Right cardiac atrium (tissue), 5 donors: ENCODE measurements around the gene RAB3C. TPM values are rescaled to one million over a fixed set of nuclear protein-coding genes. Genes with fewer than 3 reads are reported as not detected.
A peak's percentile ranks its signal among the peaks of the same experiment; 100 is the strongest.
"Not testable (repeated sequence)": the region's sequence is repeated elsewhere in the genome, so short reads cannot be mapped to it uniquely, and the experiment has no call there.

Experiments used
- ATAC-seq, 2 donors: fragments of 200-7000 bp; cut with Tn5 transposase; one replicate each; pipeline versions ENCODE4 v1.8.0 to v1.9.1; 2020; ENCODE audit warnings: moderate library complexity in 2 of 2, mild to moderate bottlenecking in 1 of 2
- DNase-seq, 3 donors: peaks; one replicate each; pipeline ENCODE4 v3.0.0-alpha.2; 2020
- H3K27ac ChIP-seq: one replicate; pipeline ENCODE4 v1.5.1; 2013; ENCODE audit warnings: mild to moderate bottlenecking, low read length, control low read depth, moderate library complexity
- H3K27me3 ChIP-seq: one replicate; pipeline ENCODE4 v1.6.1; 2013; ENCODE audit not compliant: control insufficient read depth, insufficient read depth
- H3K4me1 ChIP-seq: one replicate; pipeline ENCODE4 v1.6.1; 2013; ENCODE audit warnings: low read length; ENCODE audit not compliant: control insufficient read depth, insufficient read depth
- H3K4me3 ChIP-seq: one replicate; pipeline ENCODE4 v1.5.1; 2013; ENCODE audit warnings: low read length, control low read depth
- H3K9me3 ChIP-seq: one replicate; pipeline ENCODE4 v1.6.1; 2013; ENCODE audit warnings: low read length; ENCODE audit not compliant: control insufficient read depth
- WGBS: extraction: QIAGEN DNeasy Blood & Tissue Kit; methylation state at CpG from one replicate; pipeline ENCODE4 v1.1.7; 2013; 5-methylcytosine and 5-hydroxymethylcytosine counted together
- intact Hi-C, 4 donors: fragments of 100-400 bp; cut with DNase I; formaldehyde crosslinking; loops; one replicate each; pipeline versions ENCODE4 v1.11.0 to v1.14.0; 2022 to 2023
- polyA plus RNA-seq: library from polyadenylated mRNA; stranded (reverse); fragments of 200-250 nt; gene quantifications from one replicate; pipeline ENCODE4 v1.2.3, GENCODE V29; 2013
- total RNA-seq, 4 donors: library from RNA; stranded (reverse); fragmentation: NEBNext Ultra II Directional; extraction: Animal tissue kit (Norgen Biotek cat#: 25700); gene quantifications; one replicate each; pipeline ENCODE4 v1.2.1, GENCODE V29; 2021
- donor health status: healthy with polysubstance abuse.
- donor health status: DM: no; HTN: yes; CAD: no.
- donor health status: DM: no; HTN: no; CAD: no.
- donor health status: DM: no; HTN: yes; CAD: no; lungs with severe emphysema.
- donor health status: DM: yes; HTN: yes; CAD: no.

The RAB3C gene
- total and polyA plus RNA-seq, 5 donors = 0.34 to 1.3 (median 0.53) TPM

- DNase-seq (no peak), ATAC-seq (no peak)
- no peaks in the 10 kb centered on the region for H3K9me3 ChIP-seq
- no peak overlapping the region for H3K4me3 ChIP-seq
- H3K4me1 ChIP-seq = no peaks in the 10 kb centered on the region
- H3K27me3 ChIP-seq = no peaks in the 10 kb centered on the region
- intact Hi-C loops = no loop called here
- H3K27ac ChIP-seq = no peak overlapping the region
- WGBS = 77% methylated on average over 2 of the region's 2 CpGs
Measured at GRCh38 chr5:58677650-58678049, 94.8 kb downstream of the RAB3C start.

DNA sequence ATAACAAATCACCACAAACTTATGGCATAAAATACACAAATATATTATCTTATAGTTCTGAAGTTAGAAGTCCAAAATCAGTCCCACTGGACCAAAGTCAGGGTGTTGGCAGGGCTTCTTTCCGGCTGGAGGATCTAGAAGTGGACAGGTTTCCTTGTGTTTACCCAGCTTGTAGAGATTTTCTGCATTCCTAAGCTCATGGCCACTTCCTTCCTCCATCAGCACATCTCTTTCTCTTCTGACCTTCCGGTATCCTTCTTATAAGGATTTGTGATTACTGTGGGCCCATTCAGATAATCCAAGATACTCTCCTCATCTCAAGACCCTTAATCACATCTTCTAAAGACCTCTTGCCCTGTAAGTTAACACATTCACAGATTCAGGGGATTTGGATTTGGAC, 97.6 kb downstream of the RAB3C start:
- Histone ChIP-seq H3K4me1 (no peaks in the 10 kb centered on the region), H3K9me3 (no peaks in the 10 kb centered on the region), H3K27me3 (no peaks in the 10 kb centered on the region), H3K27ac (no peak overlapping the region), H3K4me3 (no peak overlapping the region)
- 31% methylated on average over 2 of the region's 2 CpGs for WGBS
- no peak for ATAC-seq
- DNase-seq = no peak
- intact Hi-C loops = no loop called here

GRCh38 chr5:58681943-58682342, 99.1 kb downstream of the RAB3C start:
- Histone ChIP-seq H3K9me3 (no peaks in the 10 kb centered on the region), H3K27ac (no peak overlapping the region), H3K4me1 (no peaks in the 10 kb centered on the region), H3K27me3 (no peaks in the 10 kb centered on the region), H3K4me3 (no peak overlapping the region)
- no peak for DNase-seq
- 87% methylated on average over 5 of the region's 5 CpGs for WGBS
- no peak for ATAC-seq
- intact Hi-C loops = no loop called here

DNA sequence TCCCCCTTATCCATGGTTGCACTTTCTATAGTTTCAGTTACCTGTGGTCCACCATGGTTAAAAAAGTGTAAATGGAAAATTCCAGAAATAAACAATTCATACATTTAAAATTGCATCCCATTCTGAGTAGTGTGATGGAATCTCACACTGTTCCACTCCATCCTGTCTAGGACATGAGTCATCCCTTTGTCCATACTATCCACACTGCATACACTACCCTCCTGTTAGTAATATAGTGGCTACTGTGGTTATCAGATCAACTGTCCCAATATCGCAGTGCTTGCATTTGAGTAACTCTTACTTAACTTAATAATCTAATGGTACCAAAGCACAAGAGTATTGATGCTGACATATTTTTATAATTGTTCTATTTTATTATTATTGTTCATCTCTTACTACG, 100.7 kb downstream of the RAB3C start:
- ATAC-seq (no peak), DNase-seq (no peak)
- Histone ChIP-seq H3K27me3 (no peaks in the 10 kb centered on the region), H3K4me1 (no peaks in the 10 kb centered on the region), H3K9me3 (no peaks in the 10 kb centered on the region), H3K4me3 (no peak overlapping the region), H3K27ac (no peak overlapping the region)
- intact Hi-C loops = no loop called here
- 95% methylated on average over 2 of the region's 2 CpGs for WGBS

DNA sequence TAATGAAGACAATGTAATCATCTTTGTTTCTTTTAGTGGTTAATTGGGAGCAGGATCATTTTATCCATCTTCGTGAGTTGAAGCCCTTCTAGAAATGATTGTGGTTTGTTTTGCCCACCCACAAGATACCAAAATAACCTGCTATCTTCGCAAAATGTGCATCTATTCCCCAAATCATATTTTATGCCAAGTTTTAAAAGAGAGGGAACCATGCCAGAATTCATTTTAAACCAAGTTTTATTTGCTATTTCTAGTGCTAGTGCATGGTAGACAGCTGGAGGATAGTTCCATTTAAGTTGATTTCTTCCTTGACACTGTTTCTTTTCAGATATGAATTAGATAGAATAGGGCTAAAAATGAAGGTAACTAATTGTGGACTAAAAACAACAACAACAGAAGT, 104.2 kb downstream of the RAB3C start:
- no peak overlapping the region for H3K27ac ChIP-seq
- no peak overlapping the region for H3K4me3 ChIP-seq
- no peaks in the 10 kb centered on the region for H3K4me1 ChIP-seq
- H3K9me3 ChIP-seq = no peaks in the 10 kb centered on the region
- H3K27me3 ChIP-seq = no peaks in the 10 kb centered on the region
- ATAC-seq (no peak), DNase-seq (no peak)
- WGBS = 64% methylated on average over 2 of the region's 2 CpGs
- intact Hi-C loops = no loop called here

DNA sequence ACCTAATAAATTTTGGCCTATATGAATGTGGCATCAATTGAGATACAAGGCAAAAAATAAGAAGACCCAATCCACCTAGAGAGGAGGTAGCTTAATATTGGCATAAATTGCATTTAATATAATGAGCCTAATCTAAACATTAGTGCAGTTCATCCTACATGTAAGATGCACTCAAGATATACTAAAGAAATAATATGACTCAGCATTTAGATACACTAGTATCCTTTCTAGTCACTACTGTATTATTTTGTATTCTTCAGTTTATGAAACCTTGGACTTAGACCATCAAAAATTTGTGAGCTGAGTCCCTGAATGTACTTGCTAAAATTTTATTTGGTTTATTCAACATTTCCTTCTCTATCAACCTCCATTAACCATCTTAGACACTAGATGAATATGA, 104.7 kb downstream of the RAB3C start:
- H3K27ac ChIP-seq = no peak overlapping the region
- no peaks in the 10 kb centered on the region for H3K9me3 ChIP-seq
- intact Hi-C loops = no loop called here
- H3K4me1 ChIP-seq = no peaks in the 10 kb centered on the region
- DNase-seq (no peak), ATAC-seq (no peak)
- H3K27me3 ChIP-seq = no peaks in the 10 kb centered on the region
- H3K4me3 ChIP-seq = no peak overlapping the region

DNA sequence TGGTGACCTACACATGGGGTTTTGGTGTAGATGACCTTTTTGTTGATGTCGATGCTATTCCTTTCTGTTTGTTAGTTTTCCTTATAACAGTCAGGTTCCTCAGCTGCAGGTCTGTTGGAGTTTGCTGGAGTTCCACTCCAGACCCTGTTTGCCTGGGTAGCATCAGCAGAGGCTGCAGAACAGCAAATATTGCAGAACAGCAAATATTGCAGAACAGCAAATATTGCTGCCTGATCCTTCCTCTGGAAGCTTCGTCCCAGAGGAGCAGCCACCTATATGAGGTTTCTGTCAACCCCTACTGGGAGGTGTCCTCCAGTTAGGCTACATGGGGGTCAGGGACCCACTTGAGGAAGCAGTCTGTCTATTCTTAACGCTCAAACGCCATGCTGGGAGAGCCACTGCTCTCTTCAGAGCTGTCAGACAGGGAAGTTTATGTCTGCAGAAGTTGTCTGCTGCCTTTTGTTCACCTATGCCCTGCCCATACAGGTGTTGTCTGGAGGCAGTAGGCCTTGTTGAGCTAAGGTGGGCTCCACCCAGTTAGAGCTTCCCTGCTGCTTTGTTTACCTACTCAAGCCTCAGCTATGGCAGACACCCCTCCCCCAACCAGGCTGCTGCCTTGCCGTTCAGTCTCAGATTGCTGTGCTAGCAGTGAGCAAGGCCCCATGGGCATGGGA, 116.3 kb downstream of the RAB3C start:
- H3K27me3 ChIP-seq, H3K4me3 ChIP-seq, H3K9me3 ChIP-seq, intact Hi-C loops, ATAC-seq, H3K27ac ChIP-seq, H3K4me1 ChIP-seq: not testable (repeated sequence)
- DNase-seq = peak in 1 of 3 donors; percentile 32
- WGBS = 80% methylated on average over 5 of the region's 5 CpGs

GRCh38 chr5:58699762-58700118, 116.9 kb downstream of the RAB3C start:
- Histone ChIP-seq H3K27ac (no peak overlapping the region), H3K4me1 (no peaks in the 10 kb centered on the region), H3K9me3 (no peaks in the 10 kb centered on the region), H3K27me3 (no peaks in the 10 kb centered on the region), H3K4me3 (no peak overlapping the region)
- no peak for ATAC-seq
- intact Hi-C loops = no loop called here
- WGBS = 86% methylated on average over 6 of the region's 6 CpGs
- no peak for DNase-seq

DNA sequence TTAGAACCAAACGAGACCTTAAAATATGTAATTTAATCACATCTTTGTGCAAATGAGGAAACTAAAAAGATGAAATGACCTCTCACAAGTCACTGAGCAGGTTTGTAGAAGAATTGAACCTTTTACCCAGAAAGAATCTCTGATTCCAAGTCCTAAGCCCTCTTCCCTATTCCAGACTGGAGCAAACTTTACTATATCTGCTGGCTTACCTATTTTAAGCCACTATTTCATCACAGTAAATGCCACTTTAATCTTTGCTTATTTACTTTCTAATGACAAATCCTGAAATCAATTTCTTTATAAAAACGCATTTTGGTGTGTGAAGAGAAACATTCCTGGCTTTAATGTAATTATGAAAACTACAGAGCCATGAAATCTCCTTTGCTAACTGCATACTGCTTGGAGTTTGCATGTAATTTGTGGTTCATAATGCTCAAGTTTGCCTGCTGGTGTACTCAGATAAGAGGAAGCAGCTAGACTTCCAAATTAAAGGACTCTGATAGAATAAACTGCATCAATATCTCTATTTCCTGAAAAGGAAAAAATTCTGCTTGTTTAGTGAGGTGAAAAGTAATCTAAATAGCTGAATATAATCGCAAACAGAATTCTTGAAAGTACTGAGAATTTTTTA, 121.2 kb downstream of the RAB3C start:
- intact Hi-C loops = no loop called here
- H3K27ac ChIP-seq = no peak overlapping the region
- ATAC-seq = no peak
- H3K4me1 ChIP-seq = no peaks in the 10 kb centered on the region
- 59% methylated on average over 3 of the region's 3 CpGs for WGBS
- no peak for DNase-seq
- H3K9me3 ChIP-seq = no peaks in the 10 kb centered on the region
- no peak overlapping the region for H3K4me3 ChIP-seq
- no peaks in the 10 kb centered on the region for H3K27me3 ChIP-seq

DNA sequence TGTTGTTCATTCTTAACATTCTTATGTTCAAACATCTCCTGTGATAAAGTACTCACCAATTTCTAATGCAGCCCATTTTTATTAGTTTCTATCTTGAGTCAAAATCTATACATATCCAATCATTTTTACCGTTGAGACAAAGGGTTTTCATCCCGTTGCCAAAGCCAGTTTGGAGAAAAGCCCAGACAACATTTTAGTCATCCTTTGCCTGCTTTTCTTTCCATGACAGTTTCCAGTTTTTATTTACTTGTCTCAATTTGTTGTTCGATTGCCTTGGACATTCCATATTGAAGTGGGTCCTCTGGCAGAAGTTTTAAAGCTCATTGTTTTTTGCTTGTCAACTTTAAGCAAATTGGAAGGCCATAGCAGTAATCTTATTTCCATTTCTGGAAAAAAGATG, 123.9 kb downstream of the RAB3C start:
- WGBS = 44% methylated on average over 3 of the region's 3 CpGs
- ATAC-seq (no peak), DNase-seq (no peak)
- no peak overlapping the region for H3K27ac ChIP-seq
- no peaks in the 10 kb centered on the region for H3K27me3 ChIP-seq
- H3K4me1 ChIP-seq = no peaks in the 10 kb centered on the region
- H3K4me3 ChIP-seq = no peak overlapping the region
- intact Hi-C loops = no loop called here
- H3K9me3 ChIP-seq = no peaks in the 10 kb centered on the region

GRCh38 chr5:58708456-58708855, 125.6 kb downstream of the RAB3C start:
- no peaks in the 10 kb centered on the region for H3K9me3 ChIP-seq
- no peaks in the 10 kb centered on the region for H3K27me3 ChIP-seq
- H3K27ac ChIP-seq = no peak overlapping the region
- intact Hi-C loops = no loop called here
- 61% methylated on average over 1 of the region's 1 CpG for WGBS
- no peak for ATAC-seq
- DNase-seq = no peak
- no peaks in the 10 kb centered on the region for H3K4me1 ChIP-seq
- no peak overlapping the region for H3K4me3 ChIP-seq

GRCh38 chr5:58710425-58710824, 127.5 kb downstream of the RAB3C start:
- intact Hi-C loops, DNase-seq, H3K27me3 ChIP-seq, H3K4me3 ChIP-seq, ATAC-seq, H3K27ac ChIP-seq, H3K9me3 ChIP-seq, H3K4me1 ChIP-seq: not testable (repeated sequence)
- WGBS = 93% methylated on average over 8 of the region's 8 CpGs
